ENCODE measurements around the gene DDX53.
A peak's percentile ranks its signal among the peaks of the same experiment; 100 is the strongest.

The DDX53 gene

GRCh38 chrX:22999696-23000223, at the start of gene DDX53:
TSS of gene DDX53 (plus strand) at chrX:22999960. CDS start at chrX:23000058, 98 bp downstream.
- DNase-seq: no peak

- peak; percentile 73 for DNase-seq
Observed at GRCh38 chrX:22950269-22951266, 49.2 kb upstream of the DDX53 start.

GRCh38 chrX:22952010-22952409, 47.8 kb upstream of the DDX53 start:
- DNase-seq: peak; percentile 80

GRCh38 chrX:22958250-22958649, 41.5 kb upstream of the DDX53 start:
- DNase-seq: no peak

GRCh38 chrX:22959204-22959920, 40.4 kb upstream of the DDX53 start:
- DNase-seq: no peak

- no peak for DNase-seq
Observed at GRCh38 chrX:22963196-22963595, 36.6 kb upstream of the DDX53 start.

GRCh38 chrX:22968494-22968893, 31.3 kb upstream of the DDX53 start:
- DNase-seq: no peak

GRCh38 chrX:22969411-22969810, 30.3 kb upstream of the DDX53 start:
- no peak for DNase-seq

- DNase-seq: no peak
Observed at GRCh38 chrX:22970861-22971260, 28.9 kb upstream of the DDX53 start.

GRCh38 chrX:22974616-22975015, 25.1 kb upstream of the DDX53 start:
- DNase-seq: no peak

GRCh38 chrX:22975786-22976185, 24.0 kb upstream of the DDX53 start:
- DNase-seq: no peak

GRCh38 chrX:22985958-22986357, 13.8 kb upstream of the DDX53 start:
- DNase-seq: no peak

- no peak for DNase-seq
Observed at GRCh38 chrX:22987452-22987851, 12.3 kb upstream of the DDX53 start.

- DNase-seq: peak; percentile 4
Observed at GRCh38 chrX:23003116-23003515, 3.4 kb downstream of the DDX53 start.

- DNase-seq: peak; percentile 66
Observed at GRCh38 chrX:23008431-23009099, 8.8 kb downstream of the DDX53 start.

GRCh38 chrX:23012162-23012561, 12.4 kb downstream of the DDX53 start:
- no peak for DNase-seq

- DNase-seq: no peak
Observed at GRCh38 chrX:23012636-23013035, 12.9 kb downstream of the DDX53 start.

GRCh38 chrX:23013366-23013765, 13.6 kb downstream of the DDX53 start:
- DNase-seq: no peak

- DNase-seq: no peak
Observed at GRCh38 chrX:23031600-23031999, 31.8 kb downstream of the DDX53 start.

GRCh38 chrX:23035493-23035892, 35.7 kb downstream of the DDX53 start:
- peak; percentile 31 for DNase-seq

GRCh38 chrX:23046443-23046842, 46.7 kb downstream of the DDX53 start:
- no peak for DNase-seq

- DNase-seq: no peak
Observed at GRCh38 chrX:23048806-23049573, 49.2 kb downstream of the DDX53 start.
